GM18873 (cell line): ENCODE measurements around the gene SLC38A11.
"Not testable (repeated sequence)": the region's sequence is repeated elsewhere in the genome, so short reads cannot be mapped to it uniquely, and the experiment has no call there.

ENCODE experiments used
- ATAC-seq: cut with Tn5 transposase; IDR thresholded peaks from one replicate; pipeline ENCODE4 v1.9.1; 2021; ENCODE audit warnings: mild to moderate bottlenecking, moderate library complexity, moderate number of reproducible peaks; ENCODE audit not compliant: unreplicated experiment, low FRiP score

SLC38A11 gene, protein sequence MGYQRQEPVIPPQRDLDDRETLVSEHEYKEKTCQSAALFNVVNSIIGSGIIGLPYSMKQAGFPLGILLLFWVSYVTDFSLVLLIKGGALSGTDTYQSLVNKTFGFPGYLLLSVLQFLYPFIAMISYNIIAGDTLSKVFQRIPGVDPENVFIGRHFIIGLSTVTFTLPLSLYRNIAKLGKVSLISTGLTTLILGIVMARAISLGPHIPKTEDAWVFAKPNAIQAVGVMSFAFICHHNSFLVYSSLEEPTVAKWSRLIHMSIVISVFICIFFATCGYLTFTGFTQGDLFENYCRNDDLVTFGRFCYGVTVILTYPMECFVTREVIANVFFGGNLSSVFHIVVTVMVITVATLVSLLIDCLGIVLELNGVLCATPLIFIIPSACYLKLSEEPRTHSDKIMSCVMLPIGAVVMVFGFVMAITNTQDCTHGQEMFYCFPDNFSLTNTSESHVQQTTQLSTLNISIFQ

DNA sequence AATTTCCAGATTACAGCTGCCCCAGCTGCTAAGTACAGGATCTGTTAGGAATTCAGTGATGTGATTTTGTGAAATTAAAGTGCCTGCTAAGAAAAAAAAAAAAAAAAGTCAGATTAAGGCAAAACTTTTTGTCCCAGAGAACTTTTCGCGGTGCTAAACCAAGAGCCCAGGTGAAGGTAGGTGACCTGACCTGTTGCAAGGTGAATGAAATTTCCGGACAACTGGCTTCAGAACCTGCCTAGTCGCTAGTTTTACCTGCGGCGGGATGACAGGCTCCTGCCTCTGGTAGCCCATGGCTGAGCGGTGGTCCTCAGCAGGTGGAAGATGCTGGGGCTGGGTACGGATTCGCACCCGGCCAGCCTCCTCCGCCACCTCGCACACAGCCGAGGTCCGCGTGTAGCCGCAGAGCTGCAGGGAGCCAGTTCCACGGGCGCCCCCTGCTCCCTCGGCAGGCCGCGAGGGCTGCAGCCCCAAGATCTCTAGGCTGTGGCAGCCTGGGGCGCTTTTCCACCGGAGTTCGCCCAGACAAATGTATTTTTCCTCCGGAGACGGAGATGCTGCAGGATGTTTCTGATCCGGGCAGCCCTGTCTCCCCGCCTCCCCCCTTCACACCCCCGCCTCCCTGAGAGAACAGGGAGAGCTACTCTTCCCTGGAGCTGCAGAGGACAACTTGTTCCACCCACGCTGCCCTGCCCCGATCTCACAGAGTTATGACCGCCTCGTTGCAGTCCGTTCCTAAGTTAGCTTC is at the start of gene SLC38A11:
TSS of gene SLC38A11 (minus strand) at position 572 of the 748 bp plus-strand sequence. CDS start at position 294, 278 bp downstream.
- ATAC-seq: no peak

DNA sequence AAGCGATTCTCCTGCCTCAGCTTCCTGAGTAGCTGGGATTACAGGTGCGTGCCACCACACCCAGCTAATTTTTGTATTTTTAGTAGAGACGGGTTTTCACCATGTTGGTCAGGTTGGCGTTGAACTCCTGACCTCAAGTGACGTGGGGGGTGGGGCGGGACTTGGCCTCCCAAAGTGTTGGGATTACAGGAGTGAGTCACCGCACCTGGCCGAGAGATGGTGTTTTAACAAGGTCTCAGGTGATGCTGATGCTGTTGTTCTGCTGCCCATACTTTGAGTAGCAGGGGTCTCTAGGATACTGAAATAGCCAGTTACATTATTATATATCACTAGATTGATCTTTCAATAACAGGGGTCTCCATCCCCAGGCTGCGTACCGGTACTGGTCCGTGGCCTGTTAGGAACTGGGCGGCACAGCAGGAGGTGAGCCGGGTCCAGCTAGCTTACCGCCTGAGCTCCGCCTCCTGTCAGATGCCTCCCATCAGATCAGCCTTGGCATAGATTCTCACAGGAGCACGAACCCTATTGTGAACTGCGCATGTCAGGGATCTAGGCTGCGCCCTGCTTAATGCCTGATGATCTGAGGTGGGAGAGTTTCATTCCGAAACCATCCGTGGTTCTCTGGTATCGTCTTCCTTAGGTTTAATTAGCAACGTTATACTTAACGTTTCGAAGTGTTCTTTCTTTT is 48.3 kb upstream of the SLC38A11 start:
- no peak for ATAC-seq

DNA sequence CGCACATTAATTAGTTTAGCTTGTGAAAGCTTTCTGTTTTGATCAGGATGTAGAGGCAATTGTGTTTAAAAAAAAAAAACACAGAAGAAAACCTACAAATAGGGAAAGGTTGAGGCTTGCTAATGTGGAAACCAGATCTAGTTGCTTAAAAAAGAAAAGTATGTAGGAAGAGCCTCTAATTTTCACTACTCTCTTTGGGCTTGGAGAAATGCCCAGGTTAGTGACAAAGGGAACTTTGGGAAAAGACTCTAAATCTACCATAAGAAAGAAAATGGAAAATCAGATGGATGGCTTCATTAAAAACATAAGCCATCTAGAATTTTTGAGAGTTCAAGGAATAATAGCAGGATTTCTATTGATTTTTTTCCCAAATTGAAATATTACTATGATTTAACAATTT is 47.3 kb upstream of the SLC38A11 start:
- no peak for ATAC-seq

- ATAC-seq: not testable (repeated sequence)
Measured at GRCh38 chr2:164994664-164995299, 39.5 kb upstream of the SLC38A11 start.

DNA sequence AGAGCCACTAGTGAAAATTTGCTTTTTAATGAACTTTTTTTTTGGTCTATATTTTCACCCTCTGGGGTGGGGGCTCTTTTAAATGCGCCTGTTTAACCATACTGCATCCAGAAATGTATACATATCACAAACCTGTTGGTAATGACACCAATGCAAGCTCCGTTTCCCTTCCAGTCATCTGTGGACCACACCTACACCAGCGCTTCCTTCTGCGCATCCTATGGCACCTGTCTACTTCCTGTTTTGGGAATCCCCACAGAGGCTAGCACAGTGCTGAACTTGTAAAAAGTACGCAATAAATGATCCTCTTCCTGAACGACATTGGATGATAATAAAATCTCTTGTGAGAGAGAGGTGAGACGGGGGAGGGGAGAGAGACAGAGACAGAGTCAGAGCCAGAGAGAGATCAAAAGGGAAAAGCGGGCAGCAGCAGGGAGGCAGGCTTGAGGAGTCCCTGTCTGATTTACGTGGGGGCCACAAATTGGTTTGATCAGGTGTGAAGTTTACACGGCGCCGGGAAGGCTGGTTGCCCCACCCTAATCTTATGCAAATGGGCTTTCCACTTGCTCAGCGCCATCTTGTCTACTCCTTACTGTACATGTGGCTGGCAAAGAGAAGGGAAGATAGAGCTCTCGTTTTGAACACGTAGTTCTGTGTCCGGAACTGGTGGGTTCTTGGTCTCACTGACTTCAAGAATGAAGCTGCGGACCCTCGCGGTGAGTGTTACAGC is 38.1 kb upstream of the SLC38A11 start:
- ATAC-seq: no peak

DNA sequence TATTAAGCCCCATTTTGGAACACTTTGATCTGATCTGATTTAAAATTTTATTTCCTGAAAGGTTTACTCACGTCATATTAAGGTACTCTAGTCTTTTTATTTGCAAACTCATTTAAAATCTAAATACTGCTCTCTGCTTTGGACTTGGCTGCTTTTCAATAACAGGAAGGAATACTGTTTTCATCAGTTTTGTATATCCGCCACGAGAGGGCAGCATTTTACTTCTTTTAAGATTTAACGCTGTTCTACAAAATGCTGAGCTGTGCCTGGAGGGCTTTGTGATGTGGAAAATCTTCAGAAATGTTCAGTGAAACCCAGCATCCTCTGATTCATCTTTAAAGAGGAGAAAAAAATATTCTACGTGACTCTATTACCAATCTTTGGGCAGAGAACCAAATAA is 37.5 kb upstream of the SLC38A11 start:
- peak; percentile 71 for ATAC-seq

GRCh38 chr2:164992093-164992454 is 36.7 kb upstream of the SLC38A11 start:
- ATAC-seq: not testable (repeated sequence)

DNA sequence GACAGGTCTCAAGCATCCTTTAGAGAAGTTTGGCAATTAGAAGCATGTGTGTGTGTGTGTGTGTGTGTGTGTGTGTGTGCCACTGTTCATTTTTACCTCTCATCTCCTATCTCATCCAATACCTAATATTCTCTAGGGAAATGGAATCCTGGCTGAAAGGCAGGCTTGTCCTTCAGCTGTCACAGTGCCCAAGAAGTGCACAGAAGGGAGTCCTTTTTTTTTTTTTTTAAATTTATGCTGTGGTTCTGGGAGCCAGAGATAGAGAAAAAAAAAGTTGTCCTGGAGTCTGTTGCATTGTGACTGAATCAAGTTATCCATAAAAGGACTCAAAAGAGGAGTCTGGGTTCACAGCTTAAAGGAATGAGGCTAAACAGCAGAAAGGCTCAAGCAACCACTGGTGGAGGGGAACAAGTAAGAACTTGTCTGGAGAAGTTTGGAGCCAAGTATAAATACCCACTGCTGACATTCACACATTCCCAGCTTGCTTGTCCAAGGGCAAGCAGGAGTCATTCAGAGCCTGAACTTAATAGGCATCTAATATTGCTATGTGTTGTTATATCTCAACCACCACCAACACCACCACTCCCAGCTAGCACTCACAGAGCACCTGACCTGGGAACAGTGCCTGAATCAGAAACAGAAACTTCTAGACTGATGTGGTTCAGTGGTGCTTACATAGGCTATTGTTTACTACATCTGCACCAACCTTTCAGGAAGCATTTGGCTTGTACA is 36.2 kb upstream of the SLC38A11 start:
- not testable (repeated sequence) for ATAC-seq

DNA sequence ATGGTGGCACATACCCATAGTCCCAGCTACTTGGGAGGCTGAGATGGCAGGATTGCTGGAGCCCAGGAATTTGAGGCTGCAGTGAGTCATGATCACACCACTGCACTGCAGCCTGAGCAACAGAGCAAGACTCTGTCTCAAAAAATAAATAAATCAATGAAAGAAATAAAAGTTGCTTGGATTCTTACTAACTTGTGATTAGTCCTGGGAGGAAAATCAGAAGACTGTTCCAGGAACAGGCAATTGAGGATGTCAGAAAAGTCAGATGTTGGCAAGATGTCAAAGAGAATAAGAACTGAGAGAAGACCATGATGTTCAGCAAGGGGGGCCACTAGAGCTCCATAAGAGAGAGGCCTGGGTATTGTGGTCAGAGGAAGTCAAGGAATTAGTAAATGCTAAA is 35.6 kb upstream of the SLC38A11 start:
- ATAC-seq: not testable (repeated sequence)

GRCh38 chr2:164988805-164989204 is 33.5 kb upstream of the SLC38A11 start:
- ATAC-seq: not testable (repeated sequence)

GRCh38 chr2:164986027-164986426 is 30.7 kb upstream of the SLC38A11 start:
- not testable (repeated sequence) for ATAC-seq

- no peak for ATAC-seq
Measured at GRCh38 chr2:164984428-164984827, 29.1 kb upstream of the SLC38A11 start.

- no peak for ATAC-seq
Measured at GRCh38 chr2:164981217-164981990, 26.1 kb upstream of the SLC38A11 start.

DNA sequence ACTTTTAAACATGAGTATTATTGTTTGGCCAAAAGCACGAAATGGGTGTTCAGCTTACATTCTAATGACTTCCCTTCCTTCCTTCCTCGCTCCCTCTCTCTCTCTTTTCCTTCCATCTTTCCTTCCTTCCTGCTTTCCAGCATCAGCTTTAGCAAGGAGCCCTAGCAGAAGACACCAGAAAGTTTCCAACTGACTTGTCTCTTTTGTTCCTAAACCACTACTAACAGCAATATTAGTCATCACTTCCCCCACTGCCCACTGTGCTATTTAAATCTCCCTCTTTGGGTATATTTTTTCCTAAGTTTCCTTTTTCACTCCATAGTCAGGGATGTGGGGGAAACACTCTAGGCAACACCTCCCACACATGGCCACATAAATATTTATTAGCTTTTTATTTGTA is 25.4 kb upstream of the SLC38A11 start:
- not testable (repeated sequence) for ATAC-seq

GRCh38 chr2:164979113-164979512 is 23.8 kb upstream of the SLC38A11 start:
- ATAC-seq: no peak

DNA sequence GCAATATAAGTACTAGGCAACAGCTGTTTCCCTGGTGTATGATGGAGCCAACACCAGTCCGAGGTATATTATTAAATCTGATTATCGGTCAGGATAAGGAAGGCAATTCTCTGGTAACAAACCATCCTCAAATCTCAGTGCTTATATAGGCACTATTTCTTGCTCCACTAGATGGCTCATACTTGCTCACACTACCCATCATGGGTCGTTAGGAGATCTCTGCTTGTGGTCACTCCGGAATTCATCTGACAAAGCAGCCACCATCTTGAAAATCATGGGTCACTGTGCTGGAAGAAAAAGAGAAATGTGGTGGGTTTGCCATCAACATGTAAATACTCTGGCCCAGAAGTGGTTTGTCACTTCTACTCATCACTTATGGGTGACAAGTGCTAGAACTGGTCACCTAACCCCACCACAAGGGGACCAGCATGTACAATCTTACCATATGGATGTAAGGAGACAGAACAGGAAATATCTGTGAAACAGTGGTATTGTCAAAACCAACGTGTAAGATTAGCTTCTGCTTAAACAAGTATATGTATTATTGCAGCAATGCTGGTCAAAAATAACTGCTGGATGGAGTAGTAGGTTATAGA is 21.6 kb upstream of the SLC38A11 start:
- ATAC-seq: not testable (repeated sequence)

DNA sequence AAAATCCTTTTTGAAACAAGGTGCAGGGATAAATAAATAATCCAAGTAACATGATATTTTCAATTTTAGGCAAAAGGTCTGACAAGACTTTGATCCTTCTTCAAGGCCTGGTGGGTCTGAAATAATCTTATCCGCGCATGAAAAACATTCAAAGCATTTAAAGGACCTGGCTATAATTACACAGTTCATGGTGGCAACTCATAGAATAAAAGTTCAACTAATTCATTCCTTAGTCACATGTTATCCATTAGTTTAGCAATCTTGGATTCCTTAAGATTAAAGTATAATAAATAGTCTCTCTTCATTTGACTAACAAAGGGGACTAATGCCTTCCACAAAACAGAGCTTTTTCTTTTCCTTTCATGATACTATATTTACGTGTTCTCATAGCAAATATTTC is 21.0 kb upstream of the SLC38A11 start:
- no peak for ATAC-seq

DNA sequence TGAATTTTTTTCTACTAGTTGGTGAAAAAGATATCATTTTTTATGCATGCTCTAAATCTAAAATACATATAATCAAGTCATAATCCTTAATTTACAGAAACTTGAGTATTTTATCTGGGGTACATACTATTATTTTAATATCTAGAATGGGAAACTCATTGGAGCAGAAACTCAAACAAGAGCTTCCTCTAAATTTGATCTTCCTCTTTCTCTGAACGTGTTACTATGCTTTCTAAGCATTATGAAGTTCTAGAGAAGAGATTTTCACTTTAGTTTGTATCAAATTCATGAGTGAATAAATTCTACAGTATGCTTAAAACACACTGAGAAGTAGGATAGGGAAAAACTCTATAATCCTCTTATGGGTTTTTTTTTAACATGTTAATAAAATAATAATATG is 20.6 kb upstream of the SLC38A11 start:
- ATAC-seq: no peak
